OCI-LY7 (cell line): Measurements from ENCODE around the gene TSPAN7. TPM values are rescaled to one million over a fixed set of nuclear protein-coding genes. Genes with fewer than 3 reads are reported as not detected.

Experiments used
- BruUV-seq: library from RNA; stranded (reverse); fragments of 400-500 nt; replicated peaks from 2 replicates; lab custom pipeline; 2021; lab: Mats Ljungman, UMichigan
- CTCF ChIA-PET: fragments of 300-600 bp; sonication (Branson Sonifier 250); formaldehyde crosslinking; loops from one replicate; lab custom pipeline; 2022; ENCODE audit warnings: antibody characterized with exemption; ENCODE audit not compliant: unreplicated experiment; lab: Charles Lee
- POLR2A ChIA-PET: fragments of 300-600 bp; sonication (Branson Sonifier 250); formaldehyde crosslinking; loops from one replicate; lab custom pipeline; 2022; ENCODE audit warnings: antibody characterized with exemption; lab: Charles Lee
- DNase-seq: peaks from one replicate; pipeline ENCODE4 v3.0.0-alpha.2; 2015; ENCODE audit warnings: low spot score
- H2AFZ ChIP-seq: fragments of 200-600 bp; sonication (generic), shearing (Covaris generic); 2 replicates; pipeline ENCODE4 v1.6.1; 2014; ENCODE audit warnings: mild to moderate bottlenecking, antibody characterized with exemption, low read length, moderate library complexity
- H3K27ac ChIP-seq: fragments of 200-600 bp; sonication (generic); 2 replicates; pipeline ENCODE4 v1.5.1; 2014; ENCODE audit warnings: mixed run types, low read depth, mild to moderate bottlenecking, moderate library complexity, low read length, inconsistent platforms; ENCODE audit not compliant: poor library complexity, severe bottlenecking
- H3K36me3 ChIP-seq: fragments of 200-600 bp; sonication (generic); 2 replicates; pipeline ENCODE4 v1.6.1; 2014; ENCODE audit warnings: mild to moderate bottlenecking, antibody characterized with exemption, low read length, moderate library complexity, mixed read lengths; ENCODE audit not compliant: insufficient read depth
- H3K4me1 ChIP-seq: fragments of 200-600 bp; sonication (generic); 2 replicates; pipeline ENCODE4 v1.5.1; 2014; ENCODE audit warnings: mild to moderate bottlenecking, low read length; ENCODE audit not compliant: insufficient read depth, poor library complexity, severe bottlenecking
- H3K4me2 ChIP-seq: fragments of 200-600 bp; sonication (generic); 2 replicates; pipeline ENCODE4 v1.6.1; 2014; ENCODE audit warnings: mild to moderate bottlenecking, low read length
- H3K4me3 ChIP-seq: fragments of 200-600 bp; sonication (generic); 2 replicates; pipeline ENCODE4 v1.5.1; 2014; ENCODE audit warnings: mild to moderate bottlenecking, low read depth, low read length; ENCODE audit not compliant: poor library complexity, severe bottlenecking
- H3K79me2 ChIP-seq: fragments of 200-600 bp; sonication (generic); 2 replicates; pipeline ENCODE4 v1.6.1; 2016; ENCODE audit warnings: low read depth, mild to moderate bottlenecking, low read length, moderate library complexity, mixed read lengths; ENCODE audit not compliant: insufficient read depth
- H3K9me2 ChIP-seq: fragments of 200-600 bp; sonication (generic); 2 replicates; pipeline ENCODE4 v1.6.1; 2016; ENCODE audit warnings: mild to moderate bottlenecking, low read length, mixed read lengths; ENCODE audit not compliant: insufficient read depth
- H3K9me3 ChIP-seq: fragments of 200-600 bp; sonication (generic); 2 replicates; pipeline ENCODE4 v1.6.1; 2014; ENCODE audit warnings: mild to moderate bottlenecking, mixed run types, low read length, mixed read lengths
- H4K20me1 ChIP-seq: fragments of 200-600 bp; sonication (generic); 2 replicates; pipeline ENCODE4 v1.6.1; 2014; ENCODE audit warnings: mild to moderate bottlenecking, antibody characterized with exemption, low read length, moderate library complexity, mixed read lengths; ENCODE audit not compliant: insufficient read depth
- EZH2phosphoT487 ChIP-seq: fragments of 200-600 bp; sonication (generic); IDR thresholded peaks from 2 replicates; pipeline ENCODE4 v1.6.1; 2018; ENCODE audit warnings: low read depth, borderline replicate concordance, mild to moderate bottlenecking, mixed run types, antibody characterized with exemption, low read length, moderate library complexity, mixed read lengths
- intact Hi-C: fragments of 100-400 bp; cut with micrococcal nuclease; formaldehyde crosslinking; loops from one replicate; pipeline ENCODE4 v1.10.0; 2022; ENCODE audit not compliant: unreplicated experiment
- total RNA-seq, 2 experiments: library from RNA; depleted of rRNA in 1 of 2; stranded (reverse); fragments of >200 nt in 1 of 2; shearing (Covaris generic) in 1 of 2; gene quantifications; 2 replicates each; pipeline ENCODE4 v1.2.3, GENCODE V29; 2014 to 2022
- TF ChIP-seq, protein P1 (sequence below): fragments of 200-600 bp; sonication (generic); conservative IDR thresholded peaks from 2 replicates; pipeline ENCODE4 v1.5.1; 2014; ENCODE audit warnings: mild to moderate bottlenecking, antibody characterized with exemption, low read length, moderate library complexity, mixed read lengths

TSPAN7 gene
- total RNA-seq, 2 experiments from 2014 or later: not detected

GRCh38 chrX:38699121-38699520 lies 137.8 kb downstream of the TSPAN7 start:
- no peaks in the 10 kb centered on the region for H3K79me2 ChIP-seq
- H2AFZ ChIP-seq: no peak overlapping the region
- ChIA-PET POLR2A (no interaction called here), CTCF (no interaction called here)
- no peaks in the 10 kb centered on the region for H3K36me3 ChIP-seq
- H3K4me2 ChIP-seq: no peak overlapping the region
- intact Hi-C loops: no loop called here
- H4K20me1 ChIP-seq: no peaks in the 10 kb centered on the region
- no peak overlapping the region for H3K27ac ChIP-seq
- no peak for TF ChIP-seq EZH2phosphoT487
- TF ChIP-seq, protein P1, sequence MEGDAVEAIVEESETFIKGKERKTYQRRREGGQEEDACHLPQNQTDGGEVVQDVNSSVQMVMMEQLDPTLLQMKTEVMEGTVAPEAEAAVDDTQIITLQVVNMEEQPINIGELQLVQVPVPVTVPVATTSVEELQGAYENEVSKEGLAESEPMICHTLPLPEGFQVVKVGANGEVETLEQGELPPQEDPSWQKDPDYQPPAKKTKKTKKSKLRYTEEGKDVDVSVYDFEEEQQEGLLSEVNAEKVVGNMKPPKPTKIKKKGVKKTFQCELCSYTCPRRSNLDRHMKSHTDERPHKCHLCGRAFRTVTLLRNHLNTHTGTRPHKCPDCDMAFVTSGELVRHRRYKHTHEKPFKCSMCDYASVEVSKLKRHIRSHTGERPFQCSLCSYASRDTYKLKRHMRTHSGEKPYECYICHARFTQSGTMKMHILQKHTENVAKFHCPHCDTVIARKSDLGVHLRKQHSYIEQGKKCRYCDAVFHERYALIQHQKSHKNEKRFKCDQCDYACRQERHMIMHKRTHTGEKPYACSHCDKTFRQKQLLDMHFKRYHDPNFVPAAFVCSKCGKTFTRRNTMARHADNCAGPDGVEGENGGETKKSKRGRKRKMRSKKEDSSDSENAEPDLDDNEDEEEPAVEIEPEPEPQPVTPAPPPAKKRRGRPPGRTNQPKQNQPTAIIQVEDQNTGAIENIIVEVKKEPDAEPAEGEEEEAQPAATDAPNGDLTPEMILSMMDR: no peak
- no peak overlapping the region for H3K4me3 ChIP-seq
- no peaks in the 10 kb centered on the region for H3K4me1 ChIP-seq
- DNase-seq: no peak
- no TSS peak for BruUV-seq
- H3K9me2 ChIP-seq: no peaks in the 10 kb centered on the region
- H3K9me3 ChIP-seq: no peaks in the 10 kb centered on the region

DNA sequence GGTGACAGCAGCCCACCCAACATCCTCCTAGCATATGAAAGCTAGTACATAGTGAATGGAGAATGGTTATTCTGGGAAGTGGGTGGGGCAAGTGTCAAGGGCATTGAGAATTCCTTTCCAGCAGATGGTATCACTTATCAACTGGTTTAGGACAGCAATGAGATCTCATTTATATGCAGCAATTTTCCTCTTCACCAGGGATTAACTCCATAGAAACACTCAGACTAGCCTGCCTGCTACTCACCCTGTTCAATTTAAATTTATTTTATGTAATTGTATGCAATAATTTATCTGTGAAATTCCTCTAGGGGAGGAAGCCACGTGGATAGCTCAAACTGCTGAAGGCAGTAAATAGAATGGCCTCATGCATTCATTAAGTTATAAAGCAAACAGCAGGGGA lies 138.4 kb downstream of the TSPAN7 start:
- DNase-seq: no peak
- Histone ChIP-seq H3K36me3 (no peaks in the 10 kb centered on the region), H3K9me3 (no peaks in the 10 kb centered on the region), H2AFZ (no peak overlapping the region), H3K4me1 (no peaks in the 10 kb centered on the region), H3K27ac (no peak overlapping the region), H3K4me3 (no peak overlapping the region), H3K9me2 (no peaks in the 10 kb centered on the region), H3K79me2 (no peaks in the 10 kb centered on the region), H3K4me2 (no peak overlapping the region), H4K20me1 (no peaks in the 10 kb centered on the region)
- CTCF ChIA-PET: no interaction called here
- TF ChIP-seq, protein P1: no peak
- TF ChIP-seq EZH2phosphoT487: no peak
- BruUV-seq: no TSS peak
- intact Hi-C loops: no loop called here
- POLR2A ChIA-PET: no interaction called here

DNA sequence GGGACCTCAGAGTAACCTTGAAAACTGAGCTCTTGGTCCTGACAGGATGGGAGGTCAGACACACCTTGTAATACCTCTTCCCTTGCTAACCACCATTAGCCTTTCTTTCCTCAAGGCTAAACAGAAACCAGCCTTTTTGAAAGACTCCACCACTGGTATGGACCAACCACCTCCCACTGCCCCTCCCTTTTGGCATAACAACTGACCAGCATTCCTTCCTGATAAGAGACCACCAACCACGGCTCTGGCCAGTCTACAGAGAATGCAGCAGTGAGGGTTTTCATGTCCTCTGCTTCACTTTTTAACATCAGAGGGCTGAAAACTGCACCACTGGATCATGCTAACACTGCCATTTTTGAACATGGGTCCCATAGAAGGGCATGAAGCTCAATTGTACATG lies 139.7 kb downstream of the TSPAN7 start:
- DNase-seq: no peak
- ChIA-PET POLR2A (no interaction called here), CTCF (interaction anchor here (0.5 kb wide), 1 partner anchor 1292 kb away, joined by 3 read pairs; no protein-coding TSS in a partner anchor)
- intact Hi-C loops: no loop called here
- H3K9me3 ChIP-seq: no peaks in the 10 kb centered on the region
- no peaks in the 10 kb centered on the region for H3K9me2 ChIP-seq
- H4K20me1 ChIP-seq: no peaks in the 10 kb centered on the region
- H3K4me3 ChIP-seq: no peak overlapping the region
- no peaks in the 10 kb centered on the region for H3K36me3 ChIP-seq
- no peak for TF ChIP-seq EZH2phosphoT487
- TF ChIP-seq, protein P1: no peak
- no peak overlapping the region for H3K27ac ChIP-seq
- H3K4me1 ChIP-seq: no peaks in the 10 kb centered on the region
- no TSS peak for BruUV-seq
- H3K4me2 ChIP-seq: no peak overlapping the region
- H2AFZ ChIP-seq: no peak overlapping the region
- H3K79me2 ChIP-seq: no peaks in the 10 kb centered on the region
